Endothelial cell of umbilical vein (primary cell): Measurements from ENCODE around the gene ACVR1C. TPM values are rescaled to one million over a fixed set of nuclear protein-coding genes. Genes with fewer than 3 reads are reported as not detected.

Experiments
- BruUV-seq: library from RNA; stranded (reverse); fragments of 400-500 nt; replicated peaks from 2 replicates; lab custom pipeline; 2021; lab: Mats Ljungman, UMichigan
- CTCF ChIA-PET: fragments of 300-600, 350-600 bp; sonication (Branson Sonifier 250); formaldehyde crosslinking; loops from one replicate; lab custom pipeline; 2021; ENCODE audit warnings: antibody characterized with exemption, inconsistent platforms; lab: Charles Lee
- POLR2A ChIA-PET: fragments of 300-600, 350-600 bp; sonication (Branson Sonifier 250); formaldehyde crosslinking; loops from one replicate; lab custom pipeline; 2021; ENCODE audit warnings: antibody characterized with exemption, inconsistent platforms; lab: Charles Lee
- DNase-seq: peaks from one replicate; pipeline ENCODE4 v3.0.0-alpha.2; 2011; ENCODE audit warnings: low read depth, low spot score
- FAIRE-seq: peaks from 2 replicates; lab custom pipeline; 2011; peaks lifted over from hg19 to GRCh38; lab: Jason Lieb, UNC
- H2AFZ ChIP-seq: 2 replicates; pipeline ENCODE4 v1.6.0; 2012; ENCODE audit warnings: low read depth, low read length, control low read depth, inconsistent platforms
- H3K27ac ChIP-seq: 2 replicates; pipeline ENCODE4 v1.5.1; 2011; ENCODE audit warnings: low read depth, mild to moderate bottlenecking, control low read depth, low read length, moderate library complexity; ENCODE audit not compliant: insufficient read depth
- H3K27me3 ChIP-seq, 2 experiments: 2 replicates each; pipeline versions ENCODE4 v1.6.0 to v1.6.1; 2011; ENCODE audit warnings: low read length in 2 of 2, mixed read lengths in 1 of 2; ENCODE audit not compliant: control insufficient read depth in 2 of 2, insufficient read depth in 2 of 2
- H3K36me3 ChIP-seq, 2 experiments: 2 replicates in 1 of 2; 3 replicates in 1 of 2; pipeline ENCODE4 v1.5.1; 2011; ENCODE audit warnings: low read length in 2 of 2, mild to moderate bottlenecking in 1 of 2, moderate library complexity in 1 of 2; ENCODE audit not compliant: control insufficient read depth in 2 of 2, insufficient read depth in 2 of 2; ENCODE audit errors: extremely low read depth in 1 of 2
- H3K4me1 ChIP-seq: 3 replicates; pipeline ENCODE4 v1.5.1; 2011; ENCODE audit warnings: mild to moderate bottlenecking, low read length; ENCODE audit not compliant: control insufficient read depth, insufficient read depth; ENCODE audit errors: extremely low read depth
- H3K4me2 ChIP-seq: 2 replicates; pipeline ENCODE4 v1.6.1; 2011; ENCODE audit warnings: low read length, control low read depth, mixed read lengths; ENCODE audit not compliant: insufficient read depth
- H3K4me3 ChIP-seq, 3 experiments: fragments of 200-600 bp in 1 of 3; sonication (generic), shearing (Covaris generic) in 1 of 3; replicated peaks in 1 of 3; 2 replicates each; pipeline ENCODE4 v1.5.1; 2011 to 2016; ENCODE audit warnings: control low read depth in 3 of 3, low read length in 3 of 3, mild to moderate bottlenecking in 2 of 3, inconsistent platforms in 1 of 3, low read depth in 1 of 3, moderate library complexity in 1 of 3; ENCODE audit not compliant: insufficient read depth in 1 of 3
- H3K79me2 ChIP-seq: 2 replicates; pipeline ENCODE4 v1.6.0; 2012; ENCODE audit warnings: low read length, inconsistent platforms; ENCODE audit not compliant: control insufficient read depth, insufficient read depth
- H3K9ac ChIP-seq: replicated peaks from 2 replicates; pipeline ENCODE3; 2011; ENCODE audit warnings: low read length, control low read depth; ENCODE audit not compliant: insufficient read depth; ENCODE audit errors: extremely low read depth
- H3K9me1 ChIP-seq: replicated peaks from 3 replicates; pipeline ENCODE4 v1.6.0; 2011; ENCODE audit warnings: mild to moderate bottlenecking, low read length; ENCODE audit not compliant: control insufficient read depth, insufficient read depth; ENCODE audit errors: extremely low read depth
- H3K9me3 ChIP-seq: replicated peaks from 2 replicates; pipeline ENCODE4 v1.5.1; 2012; ENCODE audit warnings: low read length, inconsistent platforms; ENCODE audit not compliant: control insufficient read depth, insufficient read depth
- H4K20me1 ChIP-seq: replicated peaks from 2 replicates; pipeline ENCODE3; 2011; ENCODE audit warnings: mild to moderate bottlenecking, low read length; ENCODE audit not compliant: control insufficient read depth, insufficient read depth; ENCODE audit errors: extremely low read depth
- CTCF ChIP-seq, 2 donors: IDR thresholded peaks; 1 replicate in 1 of 2; 2 replicates in 1 of 2; pipeline ENCODE4 v1.5.1; 2011; ENCODE audit warnings: low read length in 2 of 2, mild to moderate bottlenecking in 2 of 2, moderate library complexity in 2 of 2, control low read depth in 1 of 2, inconsistent platforms in 1 of 2, low read depth in 1 of 2; ENCODE audit not compliant: insufficient read depth in 1 of 2; ENCODE audit errors: extremely low read depth in 1 of 2
- EZH2 ChIP-seq: IDR thresholded peaks from 2 replicates; pipeline ENCODE4 v1.6.1; 2012; ENCODE audit warnings: borderline replicate concordance, low read depth, mild to moderate bottlenecking, moderate library complexity, low read length, inconsistent platforms; ENCODE audit not compliant: severe bottlenecking
- FOS ChIP-seq: IDR thresholded peaks from 2 replicates; pipeline ENCODE4 v1.6.1; 2011; ENCODE audit warnings: mild to moderate bottlenecking, low read length, moderate library complexity, borderline replicate concordance; ENCODE audit not compliant: insufficient read depth
- GATA2 ChIP-seq: IDR thresholded peaks from 2 replicates; pipeline ENCODE4 v1.7.0; 2011; ENCODE audit warnings: low read depth, mild to moderate bottlenecking, moderate library complexity, mixed read lengths, low read length; ENCODE audit not compliant: insufficient read length, insufficient read depth
- JUN ChIP-seq: IDR thresholded peaks from 2 replicates; pipeline ENCODE4 v1.6.1; 2011; ENCODE audit warnings: borderline replicate concordance, low read depth; ENCODE audit not compliant: insufficient read length, insufficient read depth
- MAX ChIP-seq: IDR thresholded peaks from 2 replicates; pipeline ENCODE4 v1.6.1; 2011; ENCODE audit not compliant: insufficient read depth, insufficient read length
- MYC ChIP-seq: IDR thresholded peaks from one replicate; pipeline ENCODE4 v1.6.1; 2011; ENCODE audit warnings: mild to moderate bottlenecking, low read depth, low read length
- POLR2A ChIP-seq: IDR thresholded peaks from 2 replicates; pipeline ENCODE4 v1.6.1; 2012; ENCODE audit warnings: low read depth, mild to moderate bottlenecking, control low read depth, low read length
- POLR2AphosphoS5 ChIP-seq: IDR thresholded peaks from 2 replicates; pipeline ENCODE4 v1.6.1; 2012; ENCODE audit warnings: low read depth, mild to moderate bottlenecking, control low read depth, low read length, moderate library complexity; ENCODE audit not compliant: insufficient read depth
- dilution Hi-C: fragments of 300-500 bp; cut with MboI; formaldehyde crosslinking; loops from one replicate; pipeline ENCODE4 v1.15.0; 2019; ENCODE audit warnings: low sequenced_read_pairs; ENCODE audit not compliant: extremely low pct_ligation_motif_present
- intact Hi-C: fragments of 100-400 bp; cut with micrococcal nuclease; formaldehyde crosslinking; loops from one replicate; pipeline ENCODE4 v1.10.0; 2022
- polyA plus RNA-seq, 4 experiments: library from polyadenylated mRNA; depleted of rRNA in 3 of 4; stranded (reverse) in 3 of 4; unstranded in 1 of 4; fragments of >200 nt; gene quantifications; 2 replicates each; pipeline versions ENCODE4 v1.2.1 to v1.2.3, GENCODE V29; 2011 to 2012; ENCODE audit warnings: missing spikeins in 1 of 4
- total RNA-seq: library from RNA; stranded (reverse); gene quantifications from 2 replicates; pipeline ENCODE4 v1.2.3, GENCODE V29; 2021

The ACVR1C gene
- total and polyA plus RNA-seq, 2 donors (not counting 3 experiments of a cell fraction or from before 2014, with no cell fraction given), result not detected

- BruUV-seq, result no TSS peak
- CTCF ChIA-PET, result no interaction called here
- intact Hi-C loops, result no loop called here
Measured at GRCh38 chr2:157662401-157662800, 33.7 kb upstream of the ACVR1C start.

More at GRCh38 chr2:157662401-157662800, 33.7 kb upstream of the ACVR1C start:
- Histone ChIP-seq H4K20me1 (no peaks in the 10 kb centered on the region), H3K4me3 (no peak overlapping the region), H3K9ac (no peak overlapping the region), H3K36me3 (no peaks in the 10 kb centered on the region), H3K27me3 (no peaks in the 10 kb centered on the region), H3K9me3 (no peaks in the 10 kb centered on the region), H3K79me2 (no peaks in the 10 kb centered on the region), H3K4me1 (no peaks in the 10 kb centered on the region), H3K27ac (no peak overlapping the region), H3K9me1 (no peaks in the 10 kb centered on the region), H3K4me2 (no peak overlapping the region), H2AFZ (no peak overlapping the region)
- DNase-seq (peak; percentile 45), FAIRE-seq (no peak)
- dilution Hi-C loops, result no loop called here
- POLR2A ChIA-PET, result no interaction called here
- TF ChIP-seq MYC (no peak), GATA2 (no peak), MAX (no peak), FOS (no peak), POLR2A (no peak), CTCF (IDR thresholded peaks at IDR 0.05; ENCODE audit: extremely low read depth in 1 of 2, insufficient read depth in 1 of 2, low read depth in 1 of 2, low read length in 2 of 2) (no peak), POLR2AphosphoS5 (no peak), JUN (no peak), EZH2 (no peak)
